Liver (tissue), 9 donors: ENCODE results near the gene AGPAT3. TPM values are rescaled to one million over a fixed set of nuclear protein-coding genes. Genes with fewer than 3 reads are reported as not detected.

Experiments
- DNase-seq: peaks from one replicate; pipeline ENCODE4 v3.0.0-alpha.2; 2017; ENCODE audit warnings: low spot score
- H3K27ac ChIP-seq, 2 donors: one replicate each; pipeline ENCODE4 v1.7.0; 2013; ENCODE audit warnings: inconsistent platforms in 2 of 2, low read length in 2 of 2, control low read depth in 1 of 2, low read depth in 1 of 2, mild to moderate bottlenecking in 1 of 2
- H3K27me3 ChIP-seq, 4 donors: one replicate each; pipeline versions ENCODE4 v1.6.1 to v1.7.0; 2013; ENCODE audit warnings: low read length in 3 of 4, inconsistent platforms in 1 of 4, mild to moderate bottlenecking in 1 of 4, moderate library complexity in 1 of 4; ENCODE audit not compliant: control insufficient read depth in 4 of 4, insufficient read depth in 4 of 4
- H3K36me3 ChIP-seq, 4 donors: one replicate each; pipeline versions ENCODE4 v1.6.1 to v1.7.0; 2013; ENCODE audit warnings: low read length in 3 of 4, mild to moderate bottlenecking in 3 of 4, low read depth in 1 of 4, moderate library complexity in 1 of 4; ENCODE audit not compliant: control insufficient read depth in 4 of 4, insufficient read depth in 3 of 4
- H3K4me1 ChIP-seq, 4 donors: one replicate each; pipeline versions ENCODE4 v1.6.1 to v1.7.0; 2013; ENCODE audit warnings: low read length in 3 of 4, mild to moderate bottlenecking in 3 of 4, moderate library complexity in 1 of 4; ENCODE audit not compliant: control insufficient read depth in 4 of 4, insufficient read depth in 4 of 4
- H3K4me3 ChIP-seq, 3 donors: one replicate each; pipeline versions ENCODE4 v1.6.1 to v1.7.0; 2013; ENCODE audit warnings: low read length in 3 of 3, control low read depth in 1 of 3, low read depth in 1 of 3, mild to moderate bottlenecking in 1 of 3
- H3K9ac ChIP-seq, 2 donors: one replicate each; pipeline ENCODE4 v1.7.0; 2013; ENCODE audit warnings: low read length in 2 of 2, mild to moderate bottlenecking in 2 of 2, moderate library complexity in 2 of 2, control low read depth in 1 of 2, low read depth in 1 of 2
- H3K9me3 ChIP-seq, 4 donors: one replicate each; pipeline versions ENCODE4 v1.6.1 to v1.7.0; 2013; ENCODE audit warnings: low read length in 3 of 4; ENCODE audit not compliant: control insufficient read depth in 4 of 4
- EGR1 ChIP-seq, 2 donors: IDR thresholded peaks; 2 replicates each; pipeline ENCODE4 v1.6.1; 2016 to 2018; ENCODE audit warnings: antibody characterized with exemption in 2 of 2, low read depth in 2 of 2
- FOXA1 ChIP-seq: IDR thresholded peaks from 2 replicates; pipeline ENCODE4 v1.6.1; 2016; ENCODE audit warnings: antibody characterized with exemption
- FOXA2 ChIP-seq: IDR thresholded peaks from 2 replicates; pipeline ENCODE4 v1.6.1; 2016; ENCODE audit warnings: antibody characterized with exemption
- GABPA ChIP-seq, 2 donors: IDR thresholded peaks in 1 of 2; conservative IDR thresholded peaks in 1 of 2; 2 replicates each; pipeline ENCODE4 v1.6.1; 2016; ENCODE audit warnings: antibody characterized with exemption in 2 of 2, mild to moderate bottlenecking in 1 of 2, moderate library complexity in 1 of 2
- HNF4A ChIP-seq, 2 donors: conservative IDR thresholded peaks; 2 replicates each; pipeline ENCODE4 v1.6.1; 2016; ENCODE audit warnings: antibody characterized with exemption in 2 of 2, mild to moderate bottlenecking in 2 of 2
- HNF4G ChIP-seq: IDR thresholded peaks from 2 replicates; pipeline ENCODE4 v1.6.1; 2016; ENCODE audit warnings: antibody characterized with exemption
- JUND ChIP-seq, 2 donors: IDR thresholded peaks; 2 replicates each; pipeline ENCODE4 v1.6.1; 2016; ENCODE audit warnings: antibody characterized with exemption in 2 of 2
- NR2F2 ChIP-seq: IDR thresholded peaks from 2 replicates; pipeline ENCODE4 v1.6.1; 2016; ENCODE audit warnings: antibody characterized with exemption
- RXRA ChIP-seq, 2 donors: IDR thresholded peaks; 2 replicates each; pipeline ENCODE4 v1.6.1; 2017 to 2018; ENCODE audit warnings: antibody characterized with exemption in 2 of 2, mild to moderate bottlenecking in 1 of 2
- SP1 ChIP-seq: IDR thresholded peaks from 2 replicates; pipeline ENCODE4 v1.6.1; 2018; ENCODE audit warnings: antibody characterized with exemption, mild to moderate bottlenecking
- TAF1 ChIP-seq: conservative IDR thresholded peaks from 2 replicates; pipeline ENCODE4 v1.6.1; 2016; ENCODE audit warnings: antibody characterized with exemption, mild to moderate bottlenecking
- YY1 ChIP-seq: IDR thresholded peaks from 2 replicates; pipeline ENCODE4 v1.6.1; 2016; ENCODE audit warnings: antibody characterized with exemption, mild to moderate bottlenecking
- WGBS: extraction: QIAGEN DNeasy Blood & Tissue Kit; methylation state at CpG from one replicate; pipeline ENCODE4 v1.1.7; 2013; 5-methylcytosine and 5-hydroxymethylcytosine counted together
- polyA plus RNA-seq, 2 donors: library from polyadenylated mRNA; stranded (reverse) in 1 of 2; unstranded in 1 of 2; fragments of 200-250 nt in 1 of 2; fragments of >200 nt in 1 of 2; fragmentation: Nextera tagmentation in 1 of 2; extraction: Ambion mirVana in 1 of 2; gene quantifications; one replicate each; pipeline versions ENCODE4 v1.2.1 to v1.2.3, GENCODE V29; 2013 to 2015
- total RNA-seq, 2 donors: library from RNA; depleted of rRNA; stranded (reverse); fragments of >200 nt; gene quantifications; one replicate each; pipeline ENCODE4 v1.2.3, GENCODE V29; 2014
- TF ChIP-seq, protein P1 (sequence below): fragments of 150-350 bp; IDR thresholded peaks from 2 replicates; pipeline ENCODE4 v1.5.1; 2017; ENCODE audit warnings: improper control_type of control experiment, low read depth, low read length; ENCODE audit not compliant: missing input control
- TF ChIP-seq, protein P2 (sequence below): IDR thresholded peaks from 2 replicates; pipeline ENCODE4 v1.6.1; 2016; ENCODE audit warnings: antibody characterized with exemption
- TF ChIP-seq, protein P3 (sequence below): IDR thresholded peaks from 2 replicates; pipeline ENCODE4 v1.6.1; 2016; ENCODE audit warnings: antibody characterized with exemption
- TF ChIP-seq, protein P4 (sequence below): IDR thresholded peaks from 2 replicates; pipeline ENCODE4 v1.6.1; 2016; ENCODE audit warnings: antibody characterized with exemption
- TF ChIP-seq, protein P5 (sequence below): IDR thresholded peaks from 2 replicates; pipeline ENCODE4 v1.6.1; 2016; ENCODE audit warnings: antibody characterized with exemption, mild to moderate bottlenecking
- donor health status: healthy.
- donor health status: healthy.
- donor health status: healthy.
- donor health status: healthy.
- donor health status: healthy.

Gene AGPAT3
- total and polyA plus RNA-seq, 4 donors: 32.3 to 148 (median 59.8) TPM

DNA sequence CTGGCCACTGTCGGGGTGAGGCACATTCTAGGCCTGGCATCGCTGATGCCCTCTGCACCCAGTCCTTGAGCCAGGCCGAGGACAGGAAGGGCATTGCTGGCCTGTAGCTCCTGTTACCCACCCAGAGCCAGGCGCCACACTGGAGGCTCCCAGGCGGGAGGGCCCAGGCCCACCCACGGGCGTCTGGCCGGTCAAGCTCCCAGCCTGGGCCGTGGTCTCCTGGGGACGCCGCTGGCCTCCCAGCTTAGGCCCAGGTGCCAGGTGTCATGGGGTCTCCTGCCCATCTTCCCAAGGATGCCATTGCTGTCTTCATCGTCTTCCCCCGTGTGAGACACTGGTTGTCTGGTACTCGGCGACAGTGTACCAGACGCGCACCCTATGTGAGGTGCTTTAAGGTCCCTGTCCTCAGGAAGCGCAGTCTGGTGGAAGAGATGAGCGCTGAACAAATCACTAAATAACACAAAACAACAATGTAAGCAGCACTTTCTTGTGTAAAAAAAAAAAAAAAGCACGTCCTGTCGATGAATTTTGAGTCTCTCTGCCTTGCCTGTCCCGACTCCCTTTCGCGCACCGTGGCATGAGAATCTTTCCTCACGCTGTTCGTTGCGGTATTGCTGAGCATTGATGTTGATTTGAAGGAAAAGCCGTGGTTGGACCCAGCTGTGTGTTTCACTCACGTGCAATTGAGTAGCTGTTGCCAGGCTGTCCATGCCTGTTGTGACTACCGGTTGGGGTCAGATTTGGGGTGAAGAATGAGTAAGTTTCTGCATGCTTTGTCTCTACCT is 120.1 kb downstream of the AGPAT3 start:
- Histone ChIP-seq H3K4me3 (no peak overlapping the region), H3K36me3 (peaks cover 9 to 26% (median 16%) of the 10 kb centered on the region in 4 donors), H3K4me1 (peaks cover 0 to 4% (median 0%) of the 10 kb centered on the region in 4 donors), H3K9me3 (no peaks in the 10 kb centered on the region), H3K27ac (no peak overlapping the region), H3K9ac (no peak overlapping the region), H3K27me3 (no peaks in the 10 kb centered on the region)
- WGBS: 90% methylated on average over 31 of the region's 31 CpGs
- TF ChIP-seq SP1 (no peak), HNF4A (conservative IDR thresholded peaks at IDR 0.05) (no peak), FOXA2 (no peak), YY1 (no peak), HNF4G (no peak), NR2F2 (no peak), FOXA1 (no peak), EGR1 (IDR thresholded peaks at IDR 0.05; ENCODE audit: low read depth in 2 of 2) (no peak), RXRA (IDR thresholded peaks at IDR 0.05) (no peak), TAF1 (no peak), GABPA (IDR thresholded peaks at IDR 0.05 in 1 of 2, conservative IDR thresholded peaks at IDR 0.05 in 1 of 2) (no peak), JUND (IDR thresholded peaks at IDR 0.05) (no peak)
- TF ChIP-seq, protein P1, sequence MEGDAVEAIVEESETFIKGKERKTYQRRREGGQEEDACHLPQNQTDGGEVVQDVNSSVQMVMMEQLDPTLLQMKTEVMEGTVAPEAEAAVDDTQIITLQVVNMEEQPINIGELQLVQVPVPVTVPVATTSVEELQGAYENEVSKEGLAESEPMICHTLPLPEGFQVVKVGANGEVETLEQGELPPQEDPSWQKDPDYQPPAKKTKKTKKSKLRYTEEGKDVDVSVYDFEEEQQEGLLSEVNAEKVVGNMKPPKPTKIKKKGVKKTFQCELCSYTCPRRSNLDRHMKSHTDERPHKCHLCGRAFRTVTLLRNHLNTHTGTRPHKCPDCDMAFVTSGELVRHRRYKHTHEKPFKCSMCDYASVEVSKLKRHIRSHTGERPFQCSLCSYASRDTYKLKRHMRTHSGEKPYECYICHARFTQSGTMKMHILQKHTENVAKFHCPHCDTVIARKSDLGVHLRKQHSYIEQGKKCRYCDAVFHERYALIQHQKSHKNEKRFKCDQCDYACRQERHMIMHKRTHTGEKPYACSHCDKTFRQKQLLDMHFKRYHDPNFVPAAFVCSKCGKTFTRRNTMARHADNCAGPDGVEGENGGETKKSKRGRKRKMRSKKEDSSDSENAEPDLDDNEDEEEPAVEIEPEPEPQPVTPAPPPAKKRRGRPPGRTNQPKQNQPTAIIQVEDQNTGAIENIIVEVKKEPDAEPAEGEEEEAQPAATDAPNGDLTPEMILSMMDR: no peak
- TF ChIP-seq, protein P2, sequence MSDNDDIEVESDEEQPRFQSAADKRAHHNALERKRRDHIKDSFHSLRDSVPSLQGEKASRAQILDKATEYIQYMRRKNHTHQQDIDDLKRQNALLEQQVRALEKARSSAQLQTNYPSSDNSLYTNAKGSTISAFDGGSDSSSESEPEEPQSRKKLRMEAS: no peak
- TF ChIP-seq, protein P3, sequence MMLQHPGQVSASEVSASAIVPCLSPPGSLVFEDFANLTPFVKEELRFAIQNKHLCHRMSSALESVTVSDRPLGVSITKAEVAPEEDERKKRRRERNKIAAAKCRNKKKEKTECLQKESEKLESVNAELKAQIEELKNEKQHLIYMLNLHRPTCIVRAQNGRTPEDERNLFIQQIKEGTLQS: no peak
- TF ChIP-seq, protein P4, sequence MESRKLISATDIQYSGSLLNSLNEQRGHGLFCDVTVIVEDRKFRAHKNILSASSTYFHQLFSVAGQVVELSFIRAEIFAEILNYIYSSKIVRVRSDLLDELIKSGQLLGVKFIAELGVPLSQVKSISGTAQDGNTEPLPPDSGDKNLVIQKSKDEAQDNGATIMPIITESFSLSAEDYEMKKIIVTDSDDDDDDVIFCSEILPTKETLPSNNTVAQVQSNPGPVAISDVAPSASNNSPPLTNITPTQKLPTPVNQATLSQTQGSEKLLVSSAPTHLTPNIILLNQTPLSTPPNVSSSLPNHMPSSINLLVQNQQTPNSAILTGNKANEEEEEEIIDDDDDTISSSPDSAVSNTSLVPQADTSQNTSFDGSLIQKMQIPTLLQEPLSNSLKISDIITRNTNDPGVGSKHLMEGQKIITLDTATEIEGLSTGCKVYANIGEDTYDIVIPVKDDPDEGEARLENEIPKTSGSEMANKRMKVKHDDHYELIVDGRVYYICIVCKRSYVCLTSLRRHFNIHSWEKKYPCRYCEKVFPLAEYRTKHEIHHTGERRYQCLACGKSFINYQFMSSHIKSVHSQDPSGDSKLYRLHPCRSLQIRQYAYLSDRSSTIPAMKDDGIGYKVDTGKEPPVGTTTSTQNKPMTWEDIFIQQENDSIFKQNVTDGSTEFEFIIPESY: no peak
- TF ChIP-seq, protein P5, sequence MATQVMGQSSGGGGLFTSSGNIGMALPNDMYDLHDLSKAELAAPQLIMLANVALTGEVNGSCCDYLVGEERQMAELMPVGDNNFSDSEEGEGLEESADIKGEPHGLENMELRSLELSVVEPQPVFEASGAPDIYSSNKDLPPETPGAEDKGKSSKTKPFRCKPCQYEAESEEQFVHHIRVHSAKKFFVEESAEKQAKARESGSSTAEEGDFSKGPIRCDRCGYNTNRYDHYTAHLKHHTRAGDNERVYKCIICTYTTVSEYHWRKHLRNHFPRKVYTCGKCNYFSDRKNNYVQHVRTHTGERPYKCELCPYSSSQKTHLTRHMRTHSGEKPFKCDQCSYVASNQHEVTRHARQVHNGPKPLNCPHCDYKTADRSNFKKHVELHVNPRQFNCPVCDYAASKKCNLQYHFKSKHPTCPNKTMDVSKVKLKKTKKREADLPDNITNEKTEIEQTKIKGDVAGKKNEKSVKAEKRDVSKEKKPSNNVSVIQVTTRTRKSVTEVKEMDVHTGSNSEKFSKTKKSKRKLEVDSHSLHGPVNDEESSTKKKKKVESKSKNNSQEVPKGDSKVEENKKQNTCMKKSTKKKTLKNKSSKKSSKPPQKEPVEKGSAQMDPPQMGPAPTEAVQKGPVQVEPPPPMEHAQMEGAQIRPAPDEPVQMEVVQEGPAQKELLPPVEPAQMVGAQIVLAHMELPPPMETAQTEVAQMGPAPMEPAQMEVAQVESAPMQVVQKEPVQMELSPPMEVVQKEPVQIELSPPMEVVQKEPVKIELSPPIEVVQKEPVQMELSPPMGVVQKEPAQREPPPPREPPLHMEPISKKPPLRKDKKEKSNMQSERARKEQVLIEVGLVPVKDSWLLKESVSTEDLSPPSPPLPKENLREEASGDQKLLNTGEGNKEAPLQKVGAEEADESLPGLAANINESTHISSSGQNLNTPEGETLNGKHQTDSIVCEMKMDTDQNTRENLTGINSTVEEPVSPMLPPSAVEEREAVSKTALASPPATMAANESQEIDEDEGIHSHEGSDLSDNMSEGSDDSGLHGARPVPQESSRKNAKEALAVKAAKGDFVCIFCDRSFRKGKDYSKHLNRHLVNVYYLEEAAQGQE: no peak
- no peak for DNase-seq
